NCI-H748 (cell line): Measurements from ENCODE around the gene ZFYVE1.
A peak's percentile ranks its signal among the peaks of the same experiment; 100 is the strongest.

Experiments used
- DNase-seq: peaks from one replicate; lab custom pipeline; 2025; ENCODE audit not compliant: unreplicated experiment; lab: John Stamatoyannopoulos, UW

The ZFYVE1 gene

GRCh38 chr14:72924337-72924736, 102.6 kb downstream of the ZFYVE1 start:
- DNase-seq, result peak; percentile 45

- no peak for DNase-seq
Measured at GRCh38 chr14:72921396-72921795, 105.5 kb downstream of the ZFYVE1 start.

- DNase-seq, result no peak
Measured at GRCh38 chr14:72920008-72920407, 106.9 kb downstream of the ZFYVE1 start.
